SU-DHL-6 (cell line): ENCODE results near the gene KANSL3.

ENCODE experiments used
- H2AFZ ChIP-seq: fragments of 200-600 bp; sonication (generic); 2 replicates; pipeline ENCODE4 v1.6.1; 2014; ENCODE audit warnings: low read depth, mild to moderate bottlenecking, moderate library complexity, mixed read lengths, antibody characterized with exemption, low read length; ENCODE audit not compliant: severe bottlenecking
- H3F3A ChIP-seq: fragments of 200-600 bp; shearing (Covaris generic); 2 replicates; pipeline ENCODE4 v1.6.0; 2016; ENCODE audit warnings: antibody characterized with exemption, mild to moderate bottlenecking; ENCODE audit not compliant: insufficient read depth
- H3K27ac ChIP-seq: fragments of 200-600 bp; sonication (generic); 2 replicates; pipeline ENCODE4 v1.5.1; 2016; ENCODE audit warnings: low read depth, mild to moderate bottlenecking, low read length, moderate library complexity, mixed read lengths
- H3K27me3 ChIP-seq: fragments of 200-600 bp; sonication (generic), shearing (Covaris generic); 2 replicates; pipeline ENCODE4 v1.6.0; 2014; ENCODE audit warnings: mild to moderate bottlenecking, low read length
- H3K36me3 ChIP-seq: fragments of 200-600 bp; sonication (generic); 2 replicates; pipeline ENCODE4 v1.6.1; 2014; ENCODE audit warnings: mild to moderate bottlenecking, low read length, mixed read lengths
- H3K4me2 ChIP-seq: fragments of 300-600, 200-600 bp; shearing (Covaris generic), sonication (generic); 2 replicates; pipeline ENCODE4 v1.6.0; 2014; ENCODE audit warnings: low read length, low read depth, mild to moderate bottlenecking; ENCODE audit not compliant: poor library complexity, severe bottlenecking
- H3K4me3 ChIP-seq: fragments of 200-600 bp; sonication (generic); 2 replicates; pipeline ENCODE4 v1.5.1; 2014; ENCODE audit warnings: antibody characterized with exemption, low read length, mild to moderate bottlenecking, mixed read lengths; ENCODE audit not compliant: insufficient read depth, poor library complexity, severe bottlenecking
- H3K79me2 ChIP-seq: fragments of 200-600 bp; sonication (generic); 2 replicates; pipeline ENCODE4 v1.6.1; 2014; ENCODE audit warnings: mild to moderate bottlenecking, low read length, moderate library complexity; ENCODE audit not compliant: insufficient read depth
- H3K9ac ChIP-seq: fragments of 200-600 bp; sonication (generic); 2 replicates; pipeline ENCODE4 v1.7.0; 2014; ENCODE audit warnings: mild to moderate bottlenecking, low read length
- H3K9me2 ChIP-seq: fragments of 200-600 bp; sonication (generic); replicated peaks from 2 replicates; pipeline ENCODE4 v1.6.1; 2014; ENCODE audit warnings: low read length; ENCODE audit not compliant: insufficient read depth
- H3K9me3 ChIP-seq: fragments of 200-600 bp; sonication (generic); 2 replicates; pipeline ENCODE4 v1.6.1; 2014; ENCODE audit warnings: low read length, mixed read lengths; ENCODE audit not compliant: insufficient read depth
- H4K20me1 ChIP-seq: fragments of 200-600 bp; sonication (generic); 2 replicates; pipeline ENCODE4 v1.6.1; 2014; ENCODE audit warnings: low read depth, mild to moderate bottlenecking, antibody characterized with exemption, low read length, moderate library complexity, mixed read lengths
- EZH2phosphoT487 ChIP-seq: fragments of 200-600 bp; sonication (generic), shearing (Covaris generic); conservative IDR thresholded peaks from 2 replicates; pipeline ENCODE4 v1.6.1; 2018; ENCODE audit warnings: mild to moderate bottlenecking, antibody characterized with exemption, low read length, moderate library complexity, mixed read lengths
- TF ChIP-seq, protein P1 (sequence below): fragments of 200-600 bp; sonication (generic); IDR thresholded peaks from one replicate; pipeline ENCODE4 v1.5.1; 2017; ENCODE audit warnings: antibody characterized with exemption, mild to moderate bottlenecking, low read length, moderate library complexity; ENCODE audit not compliant: insufficient read depth, poor library complexity, severe bottlenecking

The KANSL3 gene

GRCh38 chr2:96625571-96626552, 12.2 kb downstream of the KANSL3 start:
- peaks cover 4% of the 10 kb centered on the region for H3K79me2 ChIP-seq
- peaks cover 27% of the 10 kb centered on the region; the same call in 1 of the 2 replicates for H3K36me3 ChIP-seq
- no peak overlapping the region for H3K4me3 ChIP-seq
- TF ChIP-seq, protein P1, sequence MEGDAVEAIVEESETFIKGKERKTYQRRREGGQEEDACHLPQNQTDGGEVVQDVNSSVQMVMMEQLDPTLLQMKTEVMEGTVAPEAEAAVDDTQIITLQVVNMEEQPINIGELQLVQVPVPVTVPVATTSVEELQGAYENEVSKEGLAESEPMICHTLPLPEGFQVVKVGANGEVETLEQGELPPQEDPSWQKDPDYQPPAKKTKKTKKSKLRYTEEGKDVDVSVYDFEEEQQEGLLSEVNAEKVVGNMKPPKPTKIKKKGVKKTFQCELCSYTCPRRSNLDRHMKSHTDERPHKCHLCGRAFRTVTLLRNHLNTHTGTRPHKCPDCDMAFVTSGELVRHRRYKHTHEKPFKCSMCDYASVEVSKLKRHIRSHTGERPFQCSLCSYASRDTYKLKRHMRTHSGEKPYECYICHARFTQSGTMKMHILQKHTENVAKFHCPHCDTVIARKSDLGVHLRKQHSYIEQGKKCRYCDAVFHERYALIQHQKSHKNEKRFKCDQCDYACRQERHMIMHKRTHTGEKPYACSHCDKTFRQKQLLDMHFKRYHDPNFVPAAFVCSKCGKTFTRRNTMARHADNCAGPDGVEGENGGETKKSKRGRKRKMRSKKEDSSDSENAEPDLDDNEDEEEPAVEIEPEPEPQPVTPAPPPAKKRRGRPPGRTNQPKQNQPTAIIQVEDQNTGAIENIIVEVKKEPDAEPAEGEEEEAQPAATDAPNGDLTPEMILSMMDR, result no peak
- no peak for TF ChIP-seq EZH2phosphoT487
- H2AFZ ChIP-seq, result no peak overlapping the region
- no peaks in the 10 kb centered on the region for H3K27me3 ChIP-seq
- no peaks in the 10 kb centered on the region for H3F3A ChIP-seq
- H3K27ac ChIP-seq, result no peak overlapping the region
- no peak overlapping the region for H3K4me2 ChIP-seq
- no peaks in the 10 kb centered on the region for H3K9me2 ChIP-seq
- H3K9ac ChIP-seq, result no peak overlapping the region
- H4K20me1 ChIP-seq, result no peaks in the 10 kb centered on the region
- no peaks in the 10 kb centered on the region for H3K9me3 ChIP-seq

DNA sequence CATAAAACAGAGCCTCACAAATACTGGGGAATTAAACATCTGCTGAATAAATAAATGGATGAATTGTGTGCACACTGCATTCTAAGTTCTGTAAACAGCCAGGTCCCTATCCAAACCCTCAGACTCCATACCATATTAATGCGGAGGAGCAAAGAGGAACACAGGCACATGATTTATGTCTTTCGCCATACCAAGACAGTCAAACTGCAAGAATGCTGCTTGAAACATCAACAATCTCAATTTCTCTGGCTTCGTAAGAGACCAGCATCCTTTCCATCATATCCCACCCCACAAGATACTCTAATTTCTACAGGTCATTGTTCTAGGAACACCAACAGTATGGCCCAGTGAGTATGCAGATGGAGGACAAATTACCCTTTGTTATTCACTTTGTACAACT, 15.0 kb downstream of the KANSL3 start:
- no peak overlapping the region for H3K27ac ChIP-seq
- H3F3A ChIP-seq, result no peaks in the 10 kb centered on the region
- TF ChIP-seq, protein P1, result no peak
- TF ChIP-seq EZH2phosphoT487, result no peak
- H3K36me3 ChIP-seq, result peaks cover 13% of the 10 kb centered on the region; the same call in 1 of the 2 replicates
- H3K4me2 ChIP-seq, result no peak overlapping the region
- H4K20me1 ChIP-seq, result no peaks in the 10 kb centered on the region
- no peak overlapping the region for H3K9ac ChIP-seq
- no peaks in the 10 kb centered on the region for H3K9me3 ChIP-seq
- no peaks in the 10 kb centered on the region for H3K27me3 ChIP-seq
- H3K9me2 ChIP-seq, result no peaks in the 10 kb centered on the region
- H3K79me2 ChIP-seq, result peaks cover 4% of the 10 kb centered on the region; the same call in 1 of the 2 replicates
- no peak overlapping the region for H2AFZ ChIP-seq
- no peak overlapping the region for H3K4me3 ChIP-seq

- no peak overlapping the region for H3K4me2 ChIP-seq
- no peaks in the 10 kb centered on the region for H4K20me1 ChIP-seq
- no peak overlapping the region for H3K9ac ChIP-seq
- H3F3A ChIP-seq, result no peaks in the 10 kb centered on the region
- H3K36me3 ChIP-seq, result peaks cover 9% of the 10 kb centered on the region; the same call in 1 of the 2 replicates
- H3K79me2 ChIP-seq, result peaks cover 4% of the 10 kb centered on the region; the same call in 1 of the 2 replicates
- no peak overlapping the region for H3K27ac ChIP-seq
- H3K27me3 ChIP-seq, result no peaks in the 10 kb centered on the region
- no peaks in the 10 kb centered on the region for H3K9me2 ChIP-seq
- no peaks in the 10 kb centered on the region for H3K9me3 ChIP-seq
- H2AFZ ChIP-seq, result no peak overlapping the region
- TF ChIP-seq, protein P1, result no peak
- no peak for TF ChIP-seq EZH2phosphoT487
- H3K4me3 ChIP-seq, result no peak overlapping the region
These were observed 15.6 kb downstream of the KANSL3 start for GRCh38 chr2:96622544-96622943.
